NCI-H2029 treated with DMSO at 0.1 percent for 48 hours (cell line): ENCODE results near the gene VTA1.
"Not testable (repeated sequence)": the region's sequence is repeated elsewhere in the genome, so short reads cannot be mapped to it uniquely, and the experiment has no call there.

ENCODE experiments used
- DNase-seq: peaks from one replicate; lab custom pipeline; 2025; lab: John Stamatoyannopoulos, UW

Gene VTA1

GRCh38 chr6:142225552-142225951 lies 78.5 kb downstream of the VTA1 start:
- no peak for DNase-seq

DNA sequence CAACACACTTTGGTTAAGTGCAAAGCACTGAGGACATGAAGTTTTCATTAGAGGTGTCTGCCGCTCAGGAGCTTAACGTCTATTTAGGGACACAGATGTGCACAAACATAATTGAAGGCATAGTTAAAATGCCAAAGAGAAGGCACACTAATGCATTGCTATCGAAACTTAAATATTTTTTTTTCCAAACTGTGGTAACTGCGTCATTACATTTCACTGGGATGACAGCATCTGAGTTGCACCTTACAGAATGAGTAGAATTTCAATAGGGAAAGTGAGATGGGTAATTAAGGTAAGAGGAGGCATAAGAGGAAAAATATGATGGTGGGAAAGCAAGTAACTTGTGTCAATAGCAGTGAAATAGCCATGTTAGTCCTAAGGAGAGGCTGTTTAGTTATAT lies 79.7 kb downstream of the VTA1 start:
- no peak for DNase-seq

- DNase-seq, result not testable (repeated sequence)
Measured at GRCh38 chr6:142229518-142230270, 82.6 kb downstream of the VTA1 start.

- not testable (repeated sequence) for DNase-seq
Measured at GRCh38 chr6:142232206-142233044, 85.4 kb downstream of the VTA1 start.

DNA sequence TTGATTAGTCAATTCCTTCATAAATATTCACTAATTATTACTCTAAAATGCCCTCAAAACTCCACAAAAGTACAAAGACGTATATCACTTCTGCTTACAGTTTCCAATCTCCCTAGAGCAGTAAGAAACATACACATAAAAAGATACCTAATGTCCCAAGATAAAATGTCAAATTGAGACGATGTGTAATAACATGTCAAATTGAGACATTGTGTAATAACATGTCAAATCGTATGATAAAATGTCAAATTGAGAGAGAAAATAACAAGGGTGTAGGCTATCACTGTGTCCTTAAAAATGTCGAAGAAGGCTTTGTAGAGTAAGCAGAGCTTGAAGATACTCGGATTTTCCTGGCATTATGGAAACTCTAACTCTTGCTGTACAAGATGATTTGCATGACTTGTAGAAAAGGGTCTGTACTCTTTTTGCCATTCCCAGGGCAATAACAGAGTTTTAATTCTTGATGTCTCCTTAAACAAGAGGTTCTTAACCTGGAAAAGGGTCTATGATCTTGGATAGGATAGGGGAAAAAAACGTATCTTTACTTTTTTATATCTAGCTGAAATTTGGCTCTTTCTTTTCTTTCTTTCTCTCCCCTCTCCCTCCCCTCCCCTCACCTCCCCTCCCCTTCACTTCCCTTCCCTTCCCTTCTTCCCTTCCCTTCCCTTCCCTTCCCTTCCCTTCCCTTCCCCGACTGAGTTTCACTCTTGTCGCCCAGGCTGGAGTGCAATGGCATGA lies 87.1 kb downstream of the VTA1 start:
- DNase-seq, result no peak

DNA sequence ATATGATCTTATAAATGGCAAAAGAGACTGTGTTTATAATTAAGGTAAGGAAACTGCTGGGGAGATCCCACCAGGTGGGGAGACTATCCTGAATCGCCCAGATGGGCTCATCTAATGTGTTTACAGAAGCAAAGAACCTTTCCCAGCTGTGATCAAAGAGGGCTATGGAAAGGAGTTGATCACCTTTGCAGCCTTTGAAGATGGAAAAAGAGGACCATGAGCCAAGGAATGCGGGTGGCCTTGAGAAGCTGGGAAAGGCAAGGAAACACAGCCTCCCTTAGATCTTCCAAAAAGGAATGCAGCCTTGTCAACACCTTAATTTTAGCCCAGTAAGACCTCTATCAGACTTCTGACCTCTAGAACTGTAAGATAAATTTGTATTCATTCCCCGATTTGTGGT lies 88.2 kb downstream of the VTA1 start:
- DNase-seq, result no peak

DNA sequence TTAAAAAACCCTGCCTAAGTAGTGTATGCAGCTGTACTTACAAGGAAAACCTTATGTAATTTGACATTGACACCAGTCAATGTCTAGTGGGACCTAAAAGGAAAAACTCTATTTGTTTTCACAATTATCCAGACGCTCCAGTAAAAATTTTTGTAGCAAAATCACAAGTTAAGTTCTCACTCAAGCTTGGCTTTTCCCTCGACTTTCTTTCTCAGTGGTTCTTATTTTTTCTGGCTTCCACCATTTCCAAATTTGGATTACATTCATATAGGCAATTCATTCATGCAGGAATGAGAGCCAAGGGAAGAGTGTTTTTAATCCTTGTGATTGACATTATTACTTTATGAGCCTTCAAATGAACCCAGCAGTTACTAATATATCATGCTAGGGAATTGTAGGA lies 88.7 kb downstream of the VTA1 start:
- no peak for DNase-seq

DNA sequence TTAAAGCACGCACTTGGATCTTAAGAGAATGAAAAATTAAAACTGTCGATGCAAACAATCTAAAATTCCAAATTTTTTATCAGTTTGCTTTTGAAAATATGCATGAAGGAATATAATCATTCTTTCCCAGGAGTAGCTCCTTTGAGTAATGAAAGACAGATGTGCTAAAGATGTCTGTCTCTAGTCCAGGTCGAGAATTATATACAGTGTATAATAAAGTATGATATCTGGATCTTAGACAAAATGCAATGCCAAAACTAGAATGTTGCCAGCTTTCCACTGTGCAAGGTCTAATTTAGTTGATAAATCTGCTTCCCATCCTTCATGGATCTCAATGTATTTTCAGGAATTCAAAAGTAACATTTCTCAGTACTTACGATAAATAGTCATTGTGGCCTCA lies 89.6 kb downstream of the VTA1 start:
- DNase-seq, result no peak

GRCh38 chr6:142238881-142239280 lies 91.8 kb downstream of the VTA1 start:
- no peak for DNase-seq

- DNase-seq, result no peak
Measured at GRCh38 chr6:142240179-142240578, 93.1 kb downstream of the VTA1 start.

GRCh38 chr6:142241061-142241460 lies 94.0 kb downstream of the VTA1 start:
- no peak for DNase-seq

- no peak for DNase-seq
Measured at GRCh38 chr6:142242269-142242668, 95.2 kb downstream of the VTA1 start.

DNA sequence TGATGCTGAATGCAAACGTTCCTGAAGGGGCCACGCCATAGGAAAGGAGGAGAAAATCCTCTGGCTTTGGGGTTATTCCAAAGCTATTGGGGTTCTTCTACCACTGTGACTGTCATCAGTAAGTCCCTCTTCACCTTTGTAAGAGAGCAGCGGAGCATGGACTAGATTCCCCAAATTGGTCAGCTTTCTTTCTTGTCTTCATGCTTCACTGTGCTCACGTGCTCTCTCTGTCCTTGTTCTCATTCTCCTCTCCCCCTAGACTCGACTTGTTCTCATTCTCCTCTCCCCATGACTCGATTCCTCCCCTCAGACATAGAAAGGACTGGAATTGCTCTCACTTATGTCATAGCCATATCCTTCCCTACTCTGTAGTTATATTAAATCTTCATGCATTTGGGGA lies 99.9 kb downstream of the VTA1 start:
- no peak for DNase-seq

DNA sequence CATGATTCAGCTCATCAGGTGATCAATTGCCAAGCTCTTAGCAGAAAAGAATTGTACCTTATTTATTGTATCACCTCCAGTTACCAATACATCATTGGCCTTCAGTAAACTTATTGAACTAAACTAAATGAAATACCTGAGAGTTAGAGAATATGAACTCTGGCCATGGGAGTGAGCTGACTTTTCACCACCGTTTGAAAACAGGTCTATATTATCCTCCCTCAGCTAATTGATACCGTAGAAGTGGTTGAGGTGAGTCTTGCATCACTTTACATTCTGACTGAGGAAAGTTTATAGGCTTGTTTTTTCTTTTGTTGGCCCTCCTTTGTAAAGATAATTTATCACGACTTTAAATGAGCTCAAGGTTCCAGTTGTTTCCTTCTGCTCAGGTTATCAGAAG lies 102.2 kb downstream of the VTA1 start:
- DNase-seq, result no peak

GRCh38 chr6:142251930-142252445 lies 104.9 kb downstream of the VTA1 start:
- no peak for DNase-seq

GRCh38 chr6:142254513-142254912 lies 107.5 kb downstream of the VTA1 start:
- DNase-seq, result no peak

GRCh38 chr6:142255785-142256184 lies 108.7 kb downstream of the VTA1 start:
- DNase-seq, result no peak

- no peak for DNase-seq
Measured at GRCh38 chr6:142258305-142258704, 111.2 kb downstream of the VTA1 start.

- DNase-seq, result no peak
Measured at GRCh38 chr6:142258757-142259156, 111.7 kb downstream of the VTA1 start.

DNA sequence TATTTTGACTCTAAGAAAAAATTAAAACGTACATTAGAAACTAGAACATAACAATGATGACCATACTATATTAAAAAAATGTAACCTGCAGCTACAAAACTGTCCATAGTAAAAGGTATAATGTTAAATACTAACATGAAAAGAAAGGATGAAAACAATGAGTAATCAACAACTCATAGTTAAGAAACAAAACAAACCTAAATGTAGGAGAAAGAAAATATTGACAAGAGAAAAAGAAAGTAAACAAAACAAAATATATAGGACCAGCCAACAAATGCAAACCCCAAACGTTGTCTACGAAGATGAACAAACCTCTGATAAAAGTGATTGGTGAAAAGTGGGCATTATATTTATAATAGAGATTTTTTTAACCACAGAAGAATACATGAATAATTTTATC lies 113.7 kb downstream of the VTA1 start:
- no peak for DNase-seq

GRCh38 chr6:142262231-142262630 lies 115.2 kb downstream of the VTA1 start:
- DNase-seq, result no peak

DNA sequence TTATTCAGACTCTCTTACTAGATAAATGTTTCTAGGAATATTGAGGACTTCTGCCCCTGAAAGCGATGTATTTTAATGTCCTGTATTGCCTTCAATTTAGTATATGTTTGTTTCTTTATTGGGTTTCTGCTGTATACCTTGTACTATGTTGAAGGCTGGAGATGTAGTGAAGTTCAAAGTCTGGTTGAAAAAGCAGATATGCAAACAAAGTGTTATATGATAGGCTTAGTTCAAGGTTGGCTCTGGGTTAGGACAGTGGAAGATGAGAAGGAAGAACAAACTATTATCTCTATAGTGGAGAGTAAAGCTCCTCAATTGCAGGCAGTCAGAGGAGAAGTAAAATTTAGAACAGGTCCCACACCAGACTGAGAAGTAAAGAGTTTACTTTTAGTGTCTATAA lies 118.4 kb downstream of the VTA1 start:
- no peak for DNase-seq

- DNase-seq, result no peak
Measured at GRCh38 chr6:142266060-142266459, 119.0 kb downstream of the VTA1 start.
